SK-N-SH (cell line): ENCODE results near the gene GHRHR.

Experiments
- EP300 ChIP-seq, 2 experiments: IDR thresholded peaks; 2 replicates each; pipeline versions ENCODE4 v1.4.0 to v1.6.1; 2012; ENCODE audit warnings: borderline replicate concordance in 1 of 2, low read depth in 1 of 2, low read length in 1 of 2
- EZH2phosphoT487 ChIP-seq: fragments of 200-600 bp; sonication (generic); IDR thresholded peaks from 2 replicates; pipeline ENCODE4 v1.6.1; 2017; ENCODE audit warnings: low read depth, mixed run types, mild to moderate bottlenecking, antibody characterized with exemption, moderate library complexity, borderline replicate concordance
- FOXJ3 ChIP-seq: sonication (generic); formaldehyde crosslinking; IDR thresholded peaks from 2 replicates; pipeline ENCODE4 v1.5.1; 2020; ENCODE audit warnings: mild to moderate bottlenecking, missing genetic modification reagents
- IRF3 ChIP-seq: fragments of 150-350 bp; IDR thresholded peaks from 2 replicates; pipeline ENCODE4 v1.6.1; 2016; ENCODE audit warnings: mild to moderate bottlenecking, low read depth, low read length
- JUND ChIP-seq: IDR thresholded peaks from 2 replicates; pipeline ENCODE4 v1.4.0; 2012
- MXI1 ChIP-seq: IDR thresholded peaks from 2 replicates; pipeline ENCODE4 v1.6.1; 2012; ENCODE audit warnings: mild to moderate bottlenecking, low read depth, low read length, improper control_type of control experiment
- POLR2AphosphoS5 ChIP-seq: IDR thresholded peaks from 2 replicates; pipeline ENCODE4 v1.6.1; 2012; ENCODE audit warnings: low read depth, low read length
- RAD21 ChIP-seq: IDR thresholded peaks from 2 replicates; pipeline ENCODE4 v1.6.1; 2012; ENCODE audit warnings: mild to moderate bottlenecking, low read length
- TF ChIP-seq, protein P1 (sequence below): fragments of 200-600 bp; sonication (generic); IDR thresholded peaks from 2 replicates; pipeline ENCODE4 v1.6.1; 2017; ENCODE audit warnings: antibody characterized with exemption, mild to moderate bottlenecking, moderate library complexity
- TF ChIP-seq, protein P2 (sequence below): IDR thresholded peaks from 2 replicates; pipeline ENCODE4 v1.4.0; 2012; ENCODE audit warnings: low read depth, borderline replicate concordance

DNA sequence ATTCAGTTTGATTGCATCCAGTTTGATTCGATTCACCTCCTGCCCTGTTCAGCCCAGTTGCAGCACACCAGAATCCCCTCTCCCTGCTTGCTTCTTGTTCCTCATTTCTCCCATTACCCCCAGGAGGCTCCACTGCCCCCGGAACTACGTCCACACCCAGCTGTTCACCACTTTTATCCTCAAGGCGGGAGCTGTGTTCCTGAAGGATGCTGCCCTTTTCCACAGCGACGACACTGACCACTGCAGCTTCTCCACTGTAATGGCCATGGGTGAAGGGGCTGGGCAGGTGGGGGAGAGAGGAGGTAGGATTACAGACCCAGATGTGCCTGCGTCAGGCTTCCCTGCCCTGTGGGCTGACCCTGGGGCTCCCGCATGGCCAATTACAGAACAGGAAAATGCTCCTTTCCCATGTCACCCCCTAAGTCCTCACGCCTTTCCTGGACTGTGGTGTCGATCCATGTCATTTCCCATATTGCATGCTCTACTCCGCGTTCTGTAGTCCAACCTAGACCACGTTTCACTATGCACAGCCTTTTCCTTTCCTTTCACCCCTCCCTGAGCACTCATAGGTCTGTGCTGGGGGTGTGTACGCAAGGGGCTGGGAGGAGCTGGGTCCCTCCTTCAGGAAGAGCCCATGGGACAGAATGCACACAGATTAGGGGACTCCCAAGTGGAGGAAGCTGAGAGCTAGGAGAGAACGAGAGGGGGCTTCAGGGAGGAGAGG is 8.2 kb downstream of the GHRHR start:
- no peak for TF ChIP-seq MXI1
- TF ChIP-seq, protein P1, sequence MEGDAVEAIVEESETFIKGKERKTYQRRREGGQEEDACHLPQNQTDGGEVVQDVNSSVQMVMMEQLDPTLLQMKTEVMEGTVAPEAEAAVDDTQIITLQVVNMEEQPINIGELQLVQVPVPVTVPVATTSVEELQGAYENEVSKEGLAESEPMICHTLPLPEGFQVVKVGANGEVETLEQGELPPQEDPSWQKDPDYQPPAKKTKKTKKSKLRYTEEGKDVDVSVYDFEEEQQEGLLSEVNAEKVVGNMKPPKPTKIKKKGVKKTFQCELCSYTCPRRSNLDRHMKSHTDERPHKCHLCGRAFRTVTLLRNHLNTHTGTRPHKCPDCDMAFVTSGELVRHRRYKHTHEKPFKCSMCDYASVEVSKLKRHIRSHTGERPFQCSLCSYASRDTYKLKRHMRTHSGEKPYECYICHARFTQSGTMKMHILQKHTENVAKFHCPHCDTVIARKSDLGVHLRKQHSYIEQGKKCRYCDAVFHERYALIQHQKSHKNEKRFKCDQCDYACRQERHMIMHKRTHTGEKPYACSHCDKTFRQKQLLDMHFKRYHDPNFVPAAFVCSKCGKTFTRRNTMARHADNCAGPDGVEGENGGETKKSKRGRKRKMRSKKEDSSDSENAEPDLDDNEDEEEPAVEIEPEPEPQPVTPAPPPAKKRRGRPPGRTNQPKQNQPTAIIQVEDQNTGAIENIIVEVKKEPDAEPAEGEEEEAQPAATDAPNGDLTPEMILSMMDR: no peak
- TF ChIP-seq JUND: no peak
- TF ChIP-seq RAD21: no peak
- no peak for TF ChIP-seq POLR2AphosphoS5
- no peak for TF ChIP-seq IRF3
- no peak for TF ChIP-seq EP300 (IDR thresholded peaks at IDR 0.05; ENCODE audit: borderline replicate concordance in 1 of 2, low read depth in 1 of 2, low read length in 1 of 2)
- TF ChIP-seq EZH2phosphoT487: no peak
- TF ChIP-seq, protein P2, sequence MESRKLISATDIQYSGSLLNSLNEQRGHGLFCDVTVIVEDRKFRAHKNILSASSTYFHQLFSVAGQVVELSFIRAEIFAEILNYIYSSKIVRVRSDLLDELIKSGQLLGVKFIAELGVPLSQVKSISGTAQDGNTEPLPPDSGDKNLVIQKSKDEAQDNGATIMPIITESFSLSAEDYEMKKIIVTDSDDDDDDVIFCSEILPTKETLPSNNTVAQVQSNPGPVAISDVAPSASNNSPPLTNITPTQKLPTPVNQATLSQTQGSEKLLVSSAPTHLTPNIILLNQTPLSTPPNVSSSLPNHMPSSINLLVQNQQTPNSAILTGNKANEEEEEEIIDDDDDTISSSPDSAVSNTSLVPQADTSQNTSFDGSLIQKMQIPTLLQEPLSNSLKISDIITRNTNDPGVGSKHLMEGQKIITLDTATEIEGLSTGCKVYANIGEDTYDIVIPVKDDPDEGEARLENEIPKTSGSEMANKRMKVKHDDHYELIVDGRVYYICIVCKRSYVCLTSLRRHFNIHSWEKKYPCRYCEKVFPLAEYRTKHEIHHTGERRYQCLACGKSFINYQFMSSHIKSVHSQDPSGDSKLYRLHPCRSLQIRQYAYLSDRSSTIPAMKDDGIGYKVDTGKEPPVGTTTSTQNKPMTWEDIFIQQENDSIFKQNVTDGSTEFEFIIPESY: no peak
- TF ChIP-seq FOXJ3 (CRISPR knock-in tag): no peak
